Activated effector memory CD4-positive, alpha-beta T cell treated with Interleukin-2 at 50 U/mL for 16 hours (primary cell): ENCODE results near the gene SCYGR2.
"Not testable (repeated sequence)": the region's sequence is repeated elsewhere in the genome, so short reads cannot be mapped to it uniquely, and the experiment has no call there.

Experiments used
- DNase-seq: peaks from one replicate; pipeline ENCODE4 v3.0.0-alpha.2; 2020

Gene SCYGR2, protein sequence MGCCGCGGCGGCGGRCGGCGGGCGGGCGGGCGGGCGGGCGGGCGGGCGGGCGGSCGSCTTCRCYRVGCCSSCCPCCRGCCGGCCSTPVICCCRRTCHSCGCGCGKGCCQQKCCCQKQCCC

DNA sequence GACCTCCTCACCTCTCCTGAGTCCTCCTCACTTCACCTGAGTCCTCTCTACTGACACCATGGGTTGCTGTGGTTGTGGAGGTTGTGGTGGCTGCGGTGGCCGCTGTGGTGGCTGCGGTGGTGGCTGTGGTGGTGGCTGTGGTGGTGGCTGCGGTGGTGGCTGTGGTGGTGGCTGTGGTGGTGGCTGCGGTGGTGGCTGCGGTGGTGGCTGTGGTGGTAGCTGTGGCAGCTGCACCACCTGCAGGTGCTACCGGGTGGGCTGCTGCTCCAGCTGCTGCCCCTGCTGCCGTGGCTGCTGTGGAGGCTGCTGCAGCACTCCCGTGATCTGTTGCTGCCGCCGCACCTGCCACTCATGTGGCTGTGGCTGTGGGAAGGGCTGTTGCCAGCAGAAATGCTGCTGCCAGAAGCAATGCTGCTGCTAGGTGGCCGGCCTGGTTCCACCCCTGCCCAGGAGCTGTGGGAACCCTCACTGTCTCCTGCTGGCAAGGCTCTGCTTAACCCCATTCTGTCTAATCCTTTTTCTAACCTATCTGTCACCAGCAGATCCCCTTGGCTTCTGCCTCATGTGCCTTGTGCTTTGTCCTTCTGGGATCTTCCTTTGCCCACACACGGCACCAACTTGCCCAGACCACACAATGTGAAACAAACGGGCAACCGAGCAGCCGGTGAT, at the start of gene SCYGR2:
SCYGR2 (plus strand) TSS at position 59 of the 669 bp plus-strand sequence; CDS start at position 59, 0 bp downstream.
- DNase-seq: not testable (repeated sequence)

DNA sequence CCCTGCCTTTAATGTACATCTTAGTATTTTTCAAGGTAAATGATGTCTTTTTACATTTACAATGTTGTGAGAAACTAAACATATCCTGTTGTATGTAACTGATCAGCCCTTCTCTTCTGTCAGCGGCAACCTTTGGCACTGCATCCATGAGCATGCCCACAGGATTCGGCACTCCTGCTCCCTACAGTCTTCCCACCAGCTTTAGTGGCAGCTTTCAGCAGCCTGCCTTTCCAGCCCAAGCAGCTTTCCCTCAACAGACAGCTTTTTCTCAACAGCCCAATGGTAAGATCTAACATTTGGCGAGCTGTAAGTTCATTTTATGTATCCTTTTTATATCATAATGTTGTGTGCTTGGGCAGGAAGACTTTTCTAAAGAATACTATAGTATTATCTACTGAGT, 46.9 kb upstream of the SCYGR2 start:
- no peak for DNase-seq

DNA sequence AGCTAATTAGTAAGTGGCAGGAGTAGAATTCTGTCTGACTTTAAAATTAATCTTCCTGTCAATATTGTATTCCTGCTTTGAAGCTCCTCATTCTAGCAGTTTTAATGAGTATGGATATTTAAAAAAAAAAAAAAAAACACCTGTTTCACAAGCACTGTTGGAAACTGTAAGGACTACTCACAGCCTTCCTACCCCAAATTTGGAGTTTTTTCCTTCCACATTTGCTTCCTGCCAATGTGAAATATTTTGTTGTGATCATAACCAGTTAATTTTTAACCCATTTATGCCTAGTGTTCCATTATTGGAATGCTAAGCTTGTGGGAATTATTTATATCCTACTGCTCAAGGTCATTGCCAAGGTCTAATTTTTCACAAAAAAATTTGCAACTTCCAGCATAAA, 36.1 kb upstream of the SCYGR2 start:
- no peak for DNase-seq

DNA sequence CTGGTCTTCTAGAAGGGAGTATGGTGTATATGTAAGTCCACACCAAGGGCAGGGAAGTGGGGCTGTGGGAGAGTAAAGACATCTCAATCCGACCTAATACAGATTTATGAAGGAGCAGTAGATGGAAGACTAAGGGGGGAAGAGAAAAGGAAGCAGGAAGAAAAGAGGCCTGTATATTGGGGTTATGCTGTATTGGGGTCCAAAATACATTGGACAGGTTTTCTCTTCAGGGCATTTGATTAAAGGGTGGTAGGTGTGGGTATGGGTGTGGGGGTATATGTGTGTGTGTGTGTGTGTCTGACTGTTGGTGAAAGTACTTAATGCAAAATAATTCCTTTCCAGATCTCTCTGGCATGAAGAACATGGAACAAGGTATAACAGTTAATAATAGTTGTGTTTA, 33.6 kb upstream of the SCYGR2 start:
- DNase-seq: no peak

DNA sequence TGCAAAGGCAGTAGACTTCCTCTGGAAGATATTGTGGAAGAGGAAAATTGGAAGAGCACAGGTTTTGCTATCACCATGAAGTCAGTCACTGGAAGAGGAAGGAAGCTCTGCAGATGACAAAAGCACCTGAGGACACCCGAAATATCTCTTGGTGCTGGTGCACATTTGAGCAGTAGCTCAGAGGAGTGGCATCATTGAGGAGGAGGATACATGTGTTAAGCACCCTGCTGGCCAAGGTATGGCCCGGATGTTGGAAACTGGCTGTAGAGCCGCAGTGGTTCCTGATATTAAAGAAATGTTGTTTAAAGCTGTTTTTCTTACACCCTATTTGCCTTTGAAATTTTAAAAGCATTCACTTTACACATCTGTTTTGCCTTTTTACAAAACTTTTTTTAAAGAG, 32.7 kb upstream of the SCYGR2 start:
- DNase-seq: no peak

DNA sequence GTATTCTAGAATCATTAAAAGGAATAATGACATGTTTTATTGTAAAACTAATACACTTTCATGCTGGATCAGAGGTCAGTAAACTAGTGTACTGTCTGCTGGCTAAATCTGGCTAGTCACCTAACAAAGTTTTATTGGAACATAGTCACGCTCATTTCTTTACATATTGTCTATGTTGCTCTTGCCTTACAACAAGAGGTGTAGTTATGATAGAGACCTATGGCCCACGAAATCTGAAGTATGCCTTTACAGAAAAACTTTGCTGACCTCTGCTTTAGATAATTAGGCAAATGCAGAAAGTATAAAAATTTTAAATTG, 29.9 kb upstream of the SCYGR2 start:
- DNase-seq: no peak

DNA sequence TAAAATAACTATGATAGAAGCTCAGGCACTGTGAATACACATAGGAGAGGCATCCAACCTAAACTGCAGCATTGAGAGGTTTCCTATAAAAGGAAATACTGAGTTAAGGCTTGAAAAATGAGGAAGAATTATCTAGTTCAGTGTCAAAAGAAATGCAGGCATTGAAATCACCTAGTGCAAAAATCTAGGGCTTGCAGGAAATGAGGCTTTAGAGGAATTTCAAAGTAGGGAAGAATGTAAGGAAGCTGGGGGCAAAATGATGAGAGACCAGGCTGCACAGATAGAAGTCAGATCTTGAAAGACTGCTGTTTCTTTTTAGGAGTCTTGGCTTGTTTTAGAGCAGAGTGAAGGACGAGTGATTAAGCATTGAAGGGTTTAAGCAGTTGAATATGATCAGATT, 28.1 kb upstream of the SCYGR2 start:
- DNase-seq: no peak

DNA sequence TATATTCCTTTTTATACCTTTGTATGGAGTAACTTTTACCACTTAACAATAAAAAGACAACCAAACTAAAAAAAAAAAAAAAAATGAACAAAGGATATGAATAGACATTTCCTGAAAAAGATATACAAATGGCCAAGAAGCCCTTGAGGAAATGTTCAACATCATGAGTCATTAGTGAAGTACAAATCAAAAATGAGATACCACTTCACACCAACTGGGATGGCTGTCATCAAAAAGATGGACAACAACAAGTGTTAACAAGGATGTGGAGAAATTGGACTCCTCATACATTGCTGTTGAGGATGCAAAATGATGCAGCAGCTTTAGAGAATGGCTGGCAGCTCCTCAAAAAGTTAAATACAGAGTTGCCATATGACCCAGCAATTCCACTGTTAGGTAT, 22.6 kb upstream of the SCYGR2 start:
- no peak for DNase-seq

DNA sequence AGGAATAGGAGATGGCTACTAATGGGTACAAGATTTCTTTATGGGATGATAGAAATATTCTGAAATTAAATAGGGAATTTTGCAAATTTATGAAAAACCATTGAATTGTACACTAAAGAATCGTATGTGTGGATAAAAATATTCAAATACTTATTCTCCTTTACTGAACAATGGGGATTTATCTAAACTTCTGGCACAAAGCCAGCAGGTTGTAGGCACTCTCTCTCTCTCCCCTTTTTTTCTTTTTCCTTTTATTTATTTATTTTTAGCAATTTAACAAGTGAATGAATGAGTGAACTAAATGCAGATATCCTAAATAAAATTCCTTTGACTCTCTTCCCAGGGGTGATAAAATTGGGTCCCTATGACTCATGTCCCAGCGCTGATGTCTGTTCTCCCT, 21.9 kb upstream of the SCYGR2 start:
- DNase-seq: no peak

DNA sequence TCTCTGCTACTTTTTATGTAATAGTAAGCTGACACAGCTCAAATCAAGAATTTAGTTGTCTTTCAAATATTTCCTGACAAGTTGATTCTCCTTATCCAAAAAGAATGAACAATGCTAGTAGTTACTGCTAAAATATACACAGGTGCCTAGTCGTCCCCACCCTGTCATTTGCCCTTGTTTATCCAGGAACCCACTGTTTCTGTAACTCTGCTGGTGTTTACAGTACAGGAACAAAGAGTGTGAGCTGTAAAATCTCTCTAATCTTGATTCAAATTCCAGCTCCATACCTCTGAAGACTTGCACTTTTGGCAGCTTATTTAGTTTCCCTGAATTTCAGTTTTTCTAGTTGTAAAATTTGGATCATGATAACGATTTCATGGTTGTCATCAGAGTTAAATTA, 21.1 kb upstream of the SCYGR2 start:
- DNase-seq: no peak

DNA sequence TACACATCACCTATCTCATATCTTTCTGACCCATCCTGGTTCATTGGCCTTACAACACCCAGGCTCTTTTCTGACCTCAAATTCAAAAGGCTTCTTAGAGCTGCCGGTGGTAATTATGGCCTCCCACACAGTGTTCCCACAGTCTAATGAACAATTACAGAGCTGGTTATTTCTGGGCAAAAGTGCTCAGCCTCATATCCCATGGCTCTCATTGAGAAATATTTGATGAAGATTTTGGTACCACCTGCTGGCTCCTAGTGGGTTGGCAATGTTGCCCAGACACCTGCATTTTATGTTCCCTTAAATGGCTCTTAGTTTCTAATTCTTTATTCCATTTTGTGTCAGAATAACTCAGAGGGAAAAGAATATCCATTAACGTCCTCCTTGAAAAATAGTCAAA, 20.1 kb upstream of the SCYGR2 start:
- DNase-seq: no peak

DNA sequence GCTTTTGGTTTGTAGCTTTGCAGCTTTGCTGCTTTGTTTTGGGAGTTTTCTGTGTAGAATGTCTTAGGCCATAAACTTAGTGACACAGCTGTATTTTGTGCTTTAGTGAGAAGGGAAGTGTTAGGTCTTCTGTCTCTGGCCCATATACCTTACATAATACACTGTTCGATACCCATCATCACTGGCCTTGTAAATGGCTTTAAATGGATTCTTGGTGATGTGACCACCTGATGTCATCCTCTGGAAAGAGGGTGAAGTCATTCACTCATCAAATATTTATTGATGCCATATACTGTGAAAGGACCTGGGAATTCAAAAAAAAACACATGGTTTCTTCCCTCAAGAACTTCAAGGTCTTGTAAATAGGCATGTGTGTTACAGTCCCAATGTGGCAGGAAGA, 18.9 kb upstream of the SCYGR2 start:
- no peak for DNase-seq

DNA sequence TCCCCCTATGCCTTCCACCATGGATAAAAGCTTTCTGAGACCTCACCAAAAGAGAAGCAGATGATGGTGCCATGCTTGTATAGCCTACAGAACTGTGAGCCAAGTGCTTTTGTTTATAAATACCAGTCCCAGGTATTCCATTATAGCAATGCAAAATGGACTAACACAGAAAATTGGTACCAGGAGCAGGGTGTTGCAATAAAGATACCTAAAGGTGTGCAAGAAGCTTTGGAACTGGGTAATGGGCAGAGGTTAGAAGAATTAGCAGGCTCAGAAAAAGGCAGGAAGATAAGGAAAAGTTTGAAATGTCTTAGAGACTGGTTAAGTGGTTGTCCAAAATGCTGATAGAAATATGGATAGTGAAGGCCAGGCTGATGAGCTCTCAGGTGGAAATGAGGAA, 16.3 kb upstream of the SCYGR2 start:
- no peak for DNase-seq

DNA sequence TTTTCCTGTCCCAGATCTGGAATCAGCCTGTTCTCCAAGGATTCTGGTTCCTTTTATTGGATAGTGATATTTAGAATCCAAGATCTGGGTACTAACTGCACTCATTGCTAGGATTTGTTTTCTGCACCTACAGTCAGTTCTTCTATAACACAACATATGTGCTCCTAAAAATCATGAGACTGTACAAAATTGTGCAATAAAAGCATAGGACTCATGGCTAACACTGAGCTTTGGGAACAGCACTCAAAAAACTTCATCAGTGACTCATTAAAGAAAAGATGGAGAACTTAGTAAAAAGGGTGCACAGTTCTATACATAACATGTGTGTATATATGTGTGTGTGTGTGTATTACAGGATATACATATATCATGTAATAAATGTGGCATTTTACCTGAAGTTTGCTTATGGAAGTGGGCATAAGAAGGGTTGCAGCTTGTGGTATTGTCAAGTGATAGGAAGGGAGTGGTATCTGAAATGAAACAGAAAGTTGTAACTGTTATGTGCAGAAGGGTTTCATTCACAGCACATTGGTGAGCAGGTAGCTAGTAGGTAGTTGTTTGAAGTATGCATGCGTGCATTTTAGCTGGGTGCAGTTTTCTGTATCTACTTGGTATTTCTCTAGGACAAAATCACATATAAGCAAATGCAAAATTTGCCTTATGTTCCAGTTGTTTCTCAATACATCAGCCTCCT, 5.9 kb upstream of the SCYGR2 start:
- no peak for DNase-seq

DNA sequence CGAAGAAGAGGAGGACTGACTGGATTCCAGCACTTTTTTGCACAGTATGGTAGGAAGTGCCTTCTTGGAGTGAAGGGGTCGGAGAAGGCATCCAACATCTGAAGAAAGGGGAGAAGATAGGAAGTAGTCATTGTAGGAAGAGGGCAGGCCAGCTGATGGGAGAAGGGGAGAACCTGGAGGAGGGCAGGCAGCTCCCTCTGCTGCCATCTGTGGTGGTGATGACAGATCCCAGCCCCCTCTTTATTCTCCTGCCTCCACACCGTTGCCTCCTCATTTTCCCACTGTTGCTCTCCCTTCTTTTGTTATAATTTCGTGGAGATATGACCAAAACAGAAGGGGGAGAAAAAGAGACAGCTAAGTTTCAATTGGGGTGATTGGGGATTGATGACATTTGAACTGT, 2.9 kb upstream of the SCYGR2 start:
- DNase-seq: no peak

DNA sequence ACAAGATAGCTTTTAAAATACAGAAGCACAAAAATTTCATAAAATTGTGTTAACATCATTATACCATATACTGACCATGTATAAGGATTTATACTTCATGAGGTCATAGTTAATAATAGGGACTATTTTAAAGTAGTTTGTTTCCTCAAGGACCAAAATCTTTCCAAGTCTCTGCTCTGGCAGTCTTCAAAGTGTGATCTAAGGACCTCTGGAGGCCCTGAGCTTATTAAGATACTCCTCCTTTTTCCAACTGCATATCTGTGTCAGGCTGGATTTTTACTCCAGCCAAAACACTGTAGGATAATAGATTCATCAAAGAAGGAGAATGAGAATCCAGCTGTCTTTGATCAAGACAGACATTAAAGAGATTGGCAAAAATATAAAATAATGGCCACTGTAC, 1.7 kb upstream of the SCYGR2 start:
- DNase-seq: no peak

DNA sequence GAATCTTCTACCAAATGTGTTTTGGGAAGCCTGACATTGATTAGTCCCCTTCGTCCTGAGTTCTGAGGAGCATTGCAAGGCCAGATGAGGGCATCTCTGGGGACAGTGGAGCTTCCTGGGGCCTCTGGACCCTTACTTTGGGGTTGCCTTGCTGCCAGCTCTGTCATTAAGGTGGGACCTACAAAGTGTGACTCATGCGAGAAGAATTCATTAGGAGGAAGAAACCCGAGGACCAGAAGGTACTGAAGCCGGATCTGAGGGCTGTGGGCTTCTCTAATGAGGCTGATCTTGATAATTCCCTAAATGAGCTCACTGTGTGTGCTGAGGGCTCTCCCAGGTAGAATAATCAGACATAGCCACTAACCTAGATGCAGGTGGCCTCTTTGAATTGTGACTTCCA, 695 bp upstream of the SCYGR2 start:
- no peak for DNase-seq

DNA sequence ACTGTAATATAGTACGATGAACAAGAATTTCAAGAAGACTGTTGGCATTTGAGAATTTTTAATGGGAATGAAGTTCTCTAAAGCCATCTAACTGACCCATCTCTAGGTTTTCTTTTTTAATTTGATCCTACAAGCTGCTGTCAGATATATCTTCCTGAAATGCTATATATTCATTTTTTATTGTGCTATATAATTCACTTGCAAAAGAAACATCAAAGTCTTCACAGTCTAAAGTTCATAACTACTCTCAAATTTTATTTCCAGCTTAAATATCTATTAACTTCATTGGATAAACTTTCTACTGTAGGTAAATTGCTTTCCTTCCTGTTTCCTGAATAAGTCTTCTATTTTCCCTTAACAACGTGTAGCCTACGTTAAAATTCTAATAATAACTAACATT, 3.7 kb downstream of the SCYGR2 start:
- no peak for DNase-seq

DNA sequence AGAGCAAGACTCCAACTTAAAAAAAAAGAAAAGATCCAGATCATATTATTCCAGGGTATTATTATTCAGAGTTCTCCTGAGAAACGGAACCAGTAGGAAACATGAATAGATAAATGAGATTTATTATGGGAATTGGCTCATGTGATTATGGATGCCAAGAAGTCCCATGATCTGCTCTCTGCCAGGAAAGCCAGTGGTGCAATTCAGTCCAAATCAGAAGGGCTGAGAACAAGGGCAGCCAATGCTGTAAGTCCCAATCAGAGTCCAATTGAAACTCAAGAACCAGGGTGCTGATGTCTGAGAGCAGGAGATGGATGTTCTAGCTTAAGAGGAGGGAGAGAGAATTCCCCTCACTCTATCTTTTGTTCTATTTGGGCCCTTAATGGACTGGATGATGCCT, 7.8 kb downstream of the SCYGR2 start:
- no peak for DNase-seq

DNA sequence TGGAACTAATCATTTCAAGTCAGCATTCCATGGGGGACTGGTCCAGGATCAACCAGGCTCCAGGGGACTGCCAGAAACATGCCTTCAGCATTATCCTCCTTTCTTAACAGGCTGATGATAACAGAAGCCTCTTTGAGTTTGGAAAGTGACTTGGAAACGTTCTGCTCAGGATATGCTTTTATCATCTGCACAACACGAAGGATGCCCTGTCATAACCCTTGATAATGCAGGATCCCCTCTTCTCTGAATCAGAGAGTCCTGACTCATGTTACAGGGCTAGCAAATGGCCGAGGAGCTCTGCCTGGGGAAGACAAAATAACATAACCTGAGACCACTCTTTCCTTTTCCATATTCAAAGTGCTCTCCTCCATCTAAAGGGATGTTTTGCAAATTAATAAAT, 9.2 kb downstream of the SCYGR2 start:
- no peak for DNase-seq

DNA sequence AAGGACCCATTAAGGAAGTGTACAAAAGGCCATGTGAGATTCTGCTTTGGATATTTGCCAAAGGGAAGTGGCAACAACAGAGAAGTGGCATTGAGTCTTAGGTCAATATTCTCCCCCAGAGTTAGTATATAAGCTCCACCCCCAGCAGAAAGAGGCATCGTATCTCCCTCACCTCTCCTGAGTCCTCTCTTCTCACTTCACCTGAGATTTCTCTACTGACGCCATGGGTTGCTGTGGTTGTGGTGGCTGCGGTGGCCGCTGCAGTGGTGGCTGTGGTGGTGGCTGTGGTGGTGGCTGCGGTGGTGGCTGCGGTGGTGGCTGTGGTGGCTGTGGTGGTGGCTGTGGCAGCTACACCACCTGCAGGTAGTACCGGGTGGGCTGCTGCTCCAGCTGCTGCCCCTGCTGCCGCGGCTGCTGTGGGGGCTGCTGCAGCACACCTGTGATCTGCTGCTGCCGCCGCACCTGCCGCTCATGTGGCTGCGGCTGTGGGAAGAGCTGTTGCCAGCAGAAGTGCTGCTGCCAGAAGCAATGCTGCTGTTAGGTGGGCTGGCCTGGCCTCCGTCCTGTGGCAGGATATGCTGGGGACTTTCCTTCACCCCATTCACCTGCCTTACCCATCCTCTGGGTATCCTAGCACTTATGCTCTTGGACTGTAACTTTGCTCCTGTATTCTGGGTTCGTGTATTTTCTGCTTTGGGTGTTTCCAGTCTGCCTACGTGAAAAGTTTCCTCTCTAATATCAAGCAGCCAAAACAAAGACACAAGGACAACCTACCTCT, 10.1 kb downstream of the SCYGR2 start:
- DNase-seq: no peak

DNA sequence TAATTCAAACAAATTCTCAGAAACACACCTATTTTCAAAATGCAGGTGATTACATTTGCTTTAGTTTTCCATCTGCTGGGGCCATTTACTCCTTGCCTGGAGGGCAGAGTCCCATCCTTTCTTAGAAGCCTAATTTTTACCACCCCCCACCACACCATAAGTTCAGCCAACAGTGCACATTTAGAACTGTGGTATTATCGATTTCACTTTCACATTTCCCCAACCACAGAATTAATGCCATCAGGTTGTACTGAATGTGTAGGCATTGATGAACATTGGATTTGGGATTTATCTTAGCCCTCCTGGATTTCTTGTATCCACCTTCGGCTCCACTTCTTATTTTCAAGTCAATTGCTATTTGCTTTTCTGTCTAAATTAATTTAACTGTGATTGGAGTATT, 11.4 kb downstream of the SCYGR2 start:
- DNase-seq: no peak

DNA sequence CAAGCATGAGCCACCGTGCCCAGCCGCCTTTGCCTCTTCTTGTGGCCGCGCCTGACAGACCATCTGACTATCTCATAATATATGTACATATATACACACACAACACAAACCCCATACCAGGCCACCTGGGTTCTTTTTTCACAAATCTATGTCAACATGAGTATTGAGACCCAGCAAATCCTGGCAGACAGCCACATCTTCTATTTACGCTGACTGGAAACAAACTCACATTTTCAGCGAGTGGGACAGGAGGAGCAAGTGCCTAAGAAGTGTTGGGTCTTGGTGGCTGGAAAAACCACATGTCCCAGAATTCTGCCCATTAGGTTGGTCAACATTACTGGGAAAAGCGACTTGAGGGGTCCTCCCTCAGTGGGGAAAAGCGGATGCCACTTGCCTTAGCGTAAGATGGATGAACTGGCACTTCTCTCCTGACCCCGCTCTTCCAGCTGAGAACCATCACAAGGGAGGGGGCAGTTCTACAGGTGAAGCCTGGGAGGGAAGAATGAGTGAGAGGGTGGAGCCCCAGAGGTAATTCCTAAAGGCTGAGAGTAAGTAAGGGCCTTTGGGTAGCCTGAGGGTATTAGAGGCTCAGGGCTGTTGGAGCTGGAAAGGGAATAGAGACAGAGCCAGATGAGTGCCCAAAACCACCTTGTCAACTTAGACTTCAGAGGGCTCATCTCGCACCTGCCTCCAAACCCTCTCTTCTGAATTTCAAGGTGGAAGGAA, 14.0 kb downstream of the SCYGR2 start:
- no peak for DNase-seq

DNA sequence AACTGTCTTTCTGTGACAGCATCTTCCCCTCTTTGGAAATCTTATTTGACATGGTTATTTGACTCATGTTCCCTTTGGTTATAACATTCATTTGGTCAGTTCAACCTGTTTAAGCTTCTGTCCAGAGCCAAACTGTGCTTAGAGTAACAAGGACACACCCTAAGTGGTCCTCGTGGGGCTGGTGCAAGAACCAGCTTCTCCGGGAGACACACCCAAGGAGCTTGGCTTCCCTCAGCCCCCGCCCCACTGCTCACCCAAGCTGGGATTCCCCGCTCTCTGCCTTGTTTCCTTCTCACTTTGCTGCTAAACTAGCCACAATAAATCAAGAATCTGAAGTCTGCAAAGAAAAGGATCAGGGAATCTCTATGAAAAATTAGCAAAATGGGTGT, 14.6 kb downstream of the SCYGR2 start:
- DNase-seq: no peak
